HUES6 (cell line): Measurements from ENCODE around the gene GARS1.
A peak's percentile ranks its signal among the peaks of the same experiment; 100 is the strongest.

ENCODE experiments used
- H3K27ac ChIP-seq: 2 replicates; pipeline ENCODE4 v1.7.0; 2013; ENCODE audit warnings: low read depth, mild to moderate bottlenecking, low read length, inconsistent platforms
- H3K27me3 ChIP-seq: 2 replicates; pipeline ENCODE4 v1.6.1; 2013; ENCODE audit warnings: low read length; ENCODE audit not compliant: control insufficient read depth, insufficient read depth
- H3K36me3 ChIP-seq: 2 replicates; pipeline ENCODE4 v1.6.1; 2013; ENCODE audit warnings: low read length; ENCODE audit not compliant: control insufficient read depth, insufficient read depth
- H3K4me1 ChIP-seq: 2 replicates; pipeline ENCODE4 v1.6.1; 2013; ENCODE audit warnings: low read length; ENCODE audit not compliant: control insufficient read depth, insufficient read depth
- H3K4me3 ChIP-seq: 2 replicates; pipeline ENCODE4 v1.5.1; 2013; ENCODE audit warnings: low read depth, low read length
- H3K9ac ChIP-seq: one replicate; pipeline ENCODE4 v1.6.1; 2013; ENCODE audit warnings: mild to moderate bottlenecking, low read length
- H3K9me3 ChIP-seq: 2 replicates; pipeline ENCODE4 v1.6.1; 2013; ENCODE audit warnings: low read depth, low read length; ENCODE audit not compliant: control insufficient read depth, insufficient read depth

The GARS1 gene, protein sequence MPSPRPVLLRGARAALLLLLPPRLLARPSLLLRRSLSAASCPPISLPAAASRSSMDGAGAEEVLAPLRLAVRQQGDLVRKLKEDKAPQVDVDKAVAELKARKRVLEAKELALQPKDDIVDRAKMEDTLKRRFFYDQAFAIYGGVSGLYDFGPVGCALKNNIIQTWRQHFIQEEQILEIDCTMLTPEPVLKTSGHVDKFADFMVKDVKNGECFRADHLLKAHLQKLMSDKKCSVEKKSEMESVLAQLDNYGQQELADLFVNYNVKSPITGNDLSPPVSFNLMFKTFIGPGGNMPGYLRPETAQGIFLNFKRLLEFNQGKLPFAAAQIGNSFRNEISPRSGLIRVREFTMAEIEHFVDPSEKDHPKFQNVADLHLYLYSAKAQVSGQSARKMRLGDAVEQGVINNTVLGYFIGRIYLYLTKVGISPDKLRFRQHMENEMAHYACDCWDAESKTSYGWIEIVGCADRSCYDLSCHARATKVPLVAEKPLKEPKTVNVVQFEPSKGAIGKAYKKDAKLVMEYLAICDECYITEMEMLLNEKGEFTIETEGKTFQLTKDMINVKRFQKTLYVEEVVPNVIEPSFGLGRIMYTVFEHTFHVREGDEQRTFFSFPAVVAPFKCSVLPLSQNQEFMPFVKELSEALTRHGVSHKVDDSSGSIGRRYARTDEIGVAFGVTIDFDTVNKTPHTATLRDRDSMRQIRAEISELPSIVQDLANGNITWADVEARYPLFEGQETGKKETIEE

DNA sequence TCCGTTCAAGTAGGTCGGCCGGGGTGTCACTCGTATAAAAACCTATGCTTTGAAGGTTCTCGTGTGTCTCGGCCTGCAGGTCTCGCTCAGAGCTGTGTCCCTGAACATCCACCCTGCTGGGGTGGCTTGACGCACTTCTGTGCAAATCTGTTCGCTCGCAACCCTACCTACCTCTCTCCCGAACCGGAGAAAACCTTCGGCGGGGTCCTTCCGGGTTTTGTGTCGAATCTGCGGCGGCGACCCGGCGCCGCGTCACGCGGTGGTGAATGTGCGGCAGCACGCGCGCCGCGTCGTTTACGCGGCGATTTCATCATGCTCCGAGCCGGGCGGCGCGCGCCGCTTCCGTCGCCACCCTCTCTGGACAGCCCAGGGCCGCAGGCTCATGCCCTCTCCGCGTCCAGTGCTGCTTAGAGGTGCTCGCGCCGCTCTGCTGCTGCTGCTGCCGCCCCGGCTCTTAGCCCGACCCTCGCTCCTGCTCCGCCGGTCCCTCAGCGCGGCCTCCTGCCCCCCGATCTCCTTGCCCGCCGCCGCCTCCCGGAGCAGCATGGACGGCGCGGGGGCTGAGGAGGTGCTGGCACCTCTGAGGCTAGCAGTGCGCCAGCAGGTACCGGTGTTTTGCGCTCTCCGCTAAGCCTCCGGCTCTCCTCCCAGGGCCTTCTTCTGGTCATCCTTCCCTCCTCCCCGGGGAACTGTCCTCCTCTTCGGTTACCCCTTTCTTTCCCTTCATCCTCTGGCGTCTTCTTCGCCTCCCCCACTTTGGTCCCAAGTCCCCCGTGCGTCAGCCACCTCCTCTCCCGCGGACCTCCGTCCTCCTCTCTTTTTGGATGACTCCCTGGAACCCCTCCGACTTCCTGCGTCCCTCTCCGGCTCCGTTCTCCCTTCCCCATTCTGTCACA, at the start of gene GARS1:
TSS of gene GARS1 (plus strand) at position 339 of the 896 bp plus-strand sequence. CDS start at position 383, 44 bp downstream.
- H3K36me3 ChIP-seq: peaks cover 28% of the 10 kb centered on the region
- H3K4me3 ChIP-seq: peak within 1 kb of the TSS; percentile 99
- peaks cover 4% of the 10 kb centered on the region for H3K4me1 ChIP-seq
- peak within 1 kb of the TSS; percentile 99 for H3K9ac ChIP-seq
- peak within 1 kb of the TSS; percentile 98 for H3K27ac ChIP-seq
- no peaks in the 10 kb centered on the region for H3K27me3 ChIP-seq
- no peaks in the 10 kb centered on the region for H3K9me3 ChIP-seq

DNA sequence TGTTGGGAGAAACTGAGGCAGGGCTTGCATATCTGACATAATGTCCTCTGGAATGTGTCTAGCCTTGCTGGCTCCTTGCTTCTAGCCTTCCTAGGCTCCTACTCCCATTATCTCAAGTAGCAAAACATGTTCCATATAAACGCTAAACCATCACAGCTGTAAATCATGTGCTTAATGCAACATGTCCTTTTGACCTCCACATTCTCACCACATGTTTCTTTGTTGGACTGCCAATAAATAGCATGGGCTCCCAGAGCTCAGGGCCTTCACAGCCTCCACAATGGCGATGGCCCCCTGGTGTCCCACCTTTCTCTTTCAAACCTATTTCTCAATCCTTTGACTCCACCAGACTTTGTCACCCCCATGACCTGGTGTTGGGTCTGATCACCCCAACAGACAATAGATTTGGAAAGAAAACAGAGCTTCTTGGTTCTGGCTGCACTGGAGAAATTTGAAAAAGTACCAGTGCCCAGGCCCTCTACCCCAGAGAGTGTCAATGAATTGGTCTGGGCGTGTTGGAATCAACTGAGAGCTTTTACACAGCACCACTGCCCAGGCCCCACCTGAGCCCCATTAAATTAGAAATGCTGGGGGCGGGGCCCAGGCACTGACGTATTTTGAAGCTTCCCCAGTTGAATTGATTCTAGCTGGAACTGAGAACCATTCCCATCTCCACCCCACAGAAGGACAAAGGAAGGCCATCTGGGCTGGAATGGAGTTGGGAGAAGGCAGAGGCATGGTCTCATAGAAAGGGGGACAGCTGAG, 48.7 kb upstream of the GARS1 start:
- H3K9ac ChIP-seq: no peak overlapping the region
- peaks cover 17% of the 10 kb centered on the region; the same call in 1 of the 2 replicates for H3K4me1 ChIP-seq
- no peak overlapping the region for H3K27ac ChIP-seq

DNA sequence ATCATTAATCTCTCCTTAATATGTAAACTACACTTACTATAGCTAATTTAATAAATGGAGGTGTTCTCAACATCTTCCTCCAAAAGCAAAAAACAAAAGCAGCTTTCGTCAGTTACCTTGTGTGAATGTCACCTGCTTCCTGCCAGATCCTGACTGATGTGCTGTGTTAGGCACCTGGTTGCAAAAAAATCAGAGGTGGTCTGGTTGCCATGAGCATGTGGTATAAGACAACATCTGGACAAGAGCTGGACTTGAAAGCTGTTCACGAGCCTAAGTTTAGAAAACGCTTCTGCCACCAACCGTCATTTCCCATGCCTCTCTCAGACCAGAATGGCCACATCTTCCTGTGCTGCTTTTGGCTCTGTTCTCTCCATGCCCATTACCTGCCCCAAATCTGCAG, 48.1 kb upstream of the GARS1 start:
- Histone ChIP-seq H3K4me3 (no peak overlapping the region), H3K36me3 (no peaks in the 10 kb centered on the region), H3K27me3 (peaks cover 6% of the 10 kb centered on the region; the same call in 1 of the 2 replicates), H3K4me1 (peaks cover 17% of the 10 kb centered on the region; the same call in 1 of the 2 replicates), H3K27ac (no peak overlapping the region), H3K9ac (no peak overlapping the region), H3K9me3 (no peaks in the 10 kb centered on the region)

More for the DNA sequence above, 48.7 kb upstream of the GARS1 start:
- Histone ChIP-seq H3K9me3 (no peaks in the 10 kb centered on the region), H3K27me3 (peaks cover 6% of the 10 kb centered on the region; the same call in 1 of the 2 replicates), H3K36me3 (no peaks in the 10 kb centered on the region), H3K4me3 (no peak overlapping the region)

DNA sequence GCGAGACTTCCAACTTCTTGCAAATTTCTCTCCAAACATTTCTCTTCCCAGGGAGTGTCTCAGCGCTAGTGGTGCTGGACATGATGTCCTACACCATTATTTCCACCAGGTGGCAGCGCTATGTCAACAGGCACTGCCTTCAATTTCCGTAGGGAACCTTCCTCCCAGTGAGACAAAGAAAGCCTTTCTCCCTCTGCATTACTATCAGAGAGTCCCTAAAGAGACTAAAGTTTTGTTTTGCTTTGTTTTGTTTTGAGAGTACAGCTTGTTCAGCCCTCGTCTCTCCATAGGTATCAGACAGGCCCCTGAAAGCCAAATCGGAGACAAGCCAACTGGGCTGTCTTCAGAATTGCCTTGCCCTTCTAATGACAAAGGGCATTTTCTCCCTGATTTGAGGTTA, 45.8 kb upstream of the GARS1 start:
- Histone ChIP-seq H3K4me3 (no peak overlapping the region), H3K27me3 (peaks cover 6% of the 10 kb centered on the region; the same call in 1 of the 2 replicates), H3K9me3 (no peaks in the 10 kb centered on the region), H3K9ac (no peak overlapping the region), H3K4me1 (peaks cover 17% of the 10 kb centered on the region; the same call in 1 of the 2 replicates), H3K36me3 (no peaks in the 10 kb centered on the region), H3K27ac (no peak overlapping the region)

DNA sequence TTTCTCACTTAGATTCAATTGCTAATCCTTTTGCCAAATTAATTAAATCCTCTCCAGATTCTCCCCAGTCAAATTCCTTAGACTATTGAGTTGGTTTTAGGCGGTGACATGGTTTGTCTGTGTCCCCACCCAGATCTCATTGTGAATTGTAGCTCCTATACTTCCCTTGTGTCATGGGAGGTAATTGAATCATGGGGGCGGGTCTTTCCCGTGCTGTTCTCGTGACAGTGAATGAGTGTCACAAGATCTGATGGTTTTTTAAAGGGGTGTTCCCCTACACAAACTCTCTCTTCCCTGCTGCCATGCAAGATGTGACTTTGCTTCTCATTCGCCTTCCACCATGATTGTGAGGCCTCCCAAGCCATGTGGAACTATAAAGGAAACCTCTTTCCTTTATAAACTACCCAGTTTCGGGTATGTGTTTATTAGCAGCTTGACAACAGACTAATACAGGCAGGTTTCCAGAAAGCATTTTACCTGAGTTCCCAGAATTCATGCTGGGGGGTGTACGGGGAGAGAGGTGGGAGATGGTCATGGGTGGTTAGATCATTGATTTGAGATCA, 44.7 kb upstream of the GARS1 start:
- Histone ChIP-seq H3K27ac (no peak overlapping the region), H3K36me3 (no peaks in the 10 kb centered on the region), H3K9ac (no peak overlapping the region)

DNA sequence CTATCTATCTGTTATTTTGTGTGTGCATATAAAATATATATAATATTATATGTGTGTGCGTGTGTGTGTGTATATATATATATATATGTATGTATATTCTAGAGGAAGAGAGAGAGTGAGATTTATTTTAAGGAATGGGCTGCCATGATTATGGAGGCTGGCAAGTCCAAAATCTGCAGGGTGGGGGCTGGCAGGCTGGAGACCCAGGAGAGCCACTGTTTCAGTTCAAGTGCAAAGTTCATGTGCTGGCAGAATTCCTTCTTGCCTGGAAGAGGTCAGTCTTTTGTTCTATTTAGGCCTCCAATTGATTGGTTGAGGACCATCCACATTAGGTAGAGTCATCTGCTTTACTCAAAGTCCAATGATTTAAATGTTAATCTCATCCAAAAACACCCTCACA, 42.3 kb upstream of the GARS1 start:
- Histone ChIP-seq H3K4me3 (no peak overlapping the region), H3K9me3 (no peaks in the 10 kb centered on the region), H3K9ac (no peak overlapping the region), H3K27me3 (no peaks in the 10 kb centered on the region), H3K36me3 (no peaks in the 10 kb centered on the region), H3K4me1 (peaks cover 22% of the 10 kb centered on the region), H3K27ac (no peak overlapping the region)

More for the DNA sequence above, 44.7 kb upstream of the GARS1 start:
- Histone ChIP-seq H3K4me3 (no peak overlapping the region), H3K4me1 (peaks cover 17% of the 10 kb centered on the region; the same call in 1 of the 2 replicates), H3K27me3 (peaks cover 6% of the 10 kb centered on the region; the same call in 1 of the 2 replicates), H3K9me3 (no peaks in the 10 kb centered on the region)

DNA sequence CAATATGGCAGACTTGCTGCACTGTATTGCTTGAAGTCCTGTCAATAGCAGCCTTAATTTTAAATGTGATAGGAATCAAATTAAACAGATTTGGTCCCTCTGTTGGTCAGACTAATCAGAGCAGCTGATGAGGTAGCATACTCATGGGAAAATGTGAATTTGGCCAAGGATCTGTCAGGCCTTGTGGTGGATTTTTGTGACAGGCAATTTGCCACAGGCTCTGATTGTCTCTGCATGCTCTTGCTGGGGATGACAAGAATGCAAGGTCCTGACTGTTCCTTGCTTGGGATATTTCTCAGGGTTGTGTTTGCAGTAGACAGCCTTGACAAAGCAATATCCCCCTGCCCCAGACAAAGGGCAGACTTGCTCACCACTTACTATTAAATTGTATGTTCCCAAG, 41.5 kb upstream of the GARS1 start:
- no peaks in the 10 kb centered on the region for H3K36me3 ChIP-seq
- H3K4me3 ChIP-seq: no peak overlapping the region

DNA sequence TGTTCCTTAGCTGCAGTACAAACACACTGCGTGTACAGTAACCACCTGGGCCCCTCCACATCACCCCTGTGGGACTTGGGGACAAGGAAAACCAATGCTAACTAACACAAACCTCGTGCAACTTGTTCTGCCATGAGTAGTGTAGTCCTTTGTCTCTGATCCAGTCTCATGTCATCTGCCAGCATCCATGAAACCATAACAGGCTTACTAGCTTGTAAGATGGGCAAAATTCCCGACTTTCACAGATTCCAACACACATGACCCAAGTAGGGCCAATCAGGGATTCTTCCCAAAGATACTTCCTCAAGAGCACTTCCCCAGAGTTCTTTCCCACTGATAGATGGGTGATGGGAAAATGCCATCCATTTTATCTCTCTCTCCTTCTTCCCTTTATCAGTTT, 41.1 kb upstream of the GARS1 start:
- Histone ChIP-seq H3K9me3 (no peaks in the 10 kb centered on the region), H3K36me3 (no peaks in the 10 kb centered on the region), H3K4me3 (no peak overlapping the region), H3K27me3 (no peaks in the 10 kb centered on the region), H3K4me1 (peaks cover 22% of the 10 kb centered on the region), H3K9ac (no peak overlapping the region), H3K27ac (no peak overlapping the region)

More for the DNA sequence above, 41.5 kb upstream of the GARS1 start:
- Histone ChIP-seq H3K9me3 (no peaks in the 10 kb centered on the region), H3K9ac (no peak overlapping the region), H3K27me3 (no peaks in the 10 kb centered on the region), H3K27ac (no peak overlapping the region), H3K4me1 (peaks cover 22% of the 10 kb centered on the region)

DNA sequence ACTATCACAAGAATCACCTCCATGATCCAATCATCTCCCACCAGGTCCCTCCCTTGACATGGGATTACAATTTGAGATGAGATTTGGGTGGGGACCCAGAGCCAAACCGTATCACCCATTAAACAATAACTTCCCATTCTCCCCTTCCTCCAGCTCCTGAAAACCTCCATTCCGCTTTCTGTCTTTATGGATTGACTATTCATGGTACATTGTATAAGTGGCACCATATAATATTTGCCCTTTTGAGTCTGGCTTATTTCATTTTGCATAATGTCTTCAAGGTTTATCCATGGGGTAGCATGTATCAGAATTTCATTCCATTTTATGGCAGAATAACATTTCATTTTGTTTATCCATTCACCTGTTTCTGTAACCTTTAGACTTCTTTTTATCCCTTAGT, 39.2 kb upstream of the GARS1 start:
- peaks cover 9% of the 10 kb centered on the region; the same call in 1 of the 2 replicates for H3K4me1 ChIP-seq
- no peaks in the 10 kb centered on the region for H3K27me3 ChIP-seq
- H3K27ac ChIP-seq: no peak overlapping the region
- no peak overlapping the region for H3K9ac ChIP-seq
- H3K36me3 ChIP-seq: no peaks in the 10 kb centered on the region
- no peak overlapping the region for H3K4me3 ChIP-seq
- H3K9me3 ChIP-seq: no peaks in the 10 kb centered on the region

DNA sequence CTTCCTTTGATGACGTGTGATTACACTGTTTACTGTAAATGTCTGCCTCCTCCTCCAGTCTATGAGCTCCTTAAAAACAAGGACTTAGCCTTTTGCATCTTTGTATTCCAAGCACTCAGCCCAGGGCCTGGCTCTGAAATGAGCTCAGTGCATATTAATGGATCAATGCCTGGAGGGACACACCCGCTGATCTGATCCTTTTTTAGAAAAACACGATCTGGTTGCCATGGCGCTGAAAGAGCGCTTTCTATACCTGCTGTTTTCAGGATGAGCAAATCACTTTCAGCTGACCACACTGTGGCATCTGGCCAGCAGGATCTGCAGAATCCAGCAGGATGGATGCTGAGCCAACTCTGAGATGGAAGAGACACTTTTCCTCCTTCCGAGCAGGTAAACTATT, 37.8 kb upstream of the GARS1 start:
- Histone ChIP-seq H3K9ac (no peak overlapping the region), H3K36me3 (no peaks in the 10 kb centered on the region), H3K4me1 (peaks cover 9% of the 10 kb centered on the region; the same call in 1 of the 2 replicates), H3K27me3 (no peaks in the 10 kb centered on the region), H3K9me3 (no peaks in the 10 kb centered on the region), H3K27ac (no peak overlapping the region), H3K4me3 (no peak overlapping the region)
